ENCODE measurements around the gene VSIG10.

DNA sequence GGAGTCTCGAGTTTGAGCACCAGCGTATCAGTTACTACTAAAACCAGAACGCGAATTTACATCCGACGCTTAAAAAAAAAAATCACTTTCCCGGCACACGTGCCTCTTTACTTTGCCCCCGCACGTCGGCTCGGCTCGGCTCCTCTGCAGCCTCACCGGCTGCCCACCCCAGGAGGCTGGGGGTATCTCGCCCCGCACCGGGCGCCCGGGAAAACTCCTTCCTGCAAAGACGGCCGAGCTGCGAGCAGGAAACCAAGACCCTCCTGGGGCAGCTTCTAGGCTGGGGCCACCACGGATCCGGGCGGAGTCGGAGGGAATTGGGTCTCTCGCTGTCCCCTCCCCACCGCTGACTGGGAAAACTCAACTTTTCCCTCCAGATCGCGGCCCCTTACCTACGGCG lies 610 bp downstream of the VSIG10 start:
- TF ChIP-seq POLR2A (IDR thresholded peaks at IDR 0.05; ENCODE audit: extremely low read depth, insufficient read length), result no peak
- TF ChIP-seq, protein P1, sequence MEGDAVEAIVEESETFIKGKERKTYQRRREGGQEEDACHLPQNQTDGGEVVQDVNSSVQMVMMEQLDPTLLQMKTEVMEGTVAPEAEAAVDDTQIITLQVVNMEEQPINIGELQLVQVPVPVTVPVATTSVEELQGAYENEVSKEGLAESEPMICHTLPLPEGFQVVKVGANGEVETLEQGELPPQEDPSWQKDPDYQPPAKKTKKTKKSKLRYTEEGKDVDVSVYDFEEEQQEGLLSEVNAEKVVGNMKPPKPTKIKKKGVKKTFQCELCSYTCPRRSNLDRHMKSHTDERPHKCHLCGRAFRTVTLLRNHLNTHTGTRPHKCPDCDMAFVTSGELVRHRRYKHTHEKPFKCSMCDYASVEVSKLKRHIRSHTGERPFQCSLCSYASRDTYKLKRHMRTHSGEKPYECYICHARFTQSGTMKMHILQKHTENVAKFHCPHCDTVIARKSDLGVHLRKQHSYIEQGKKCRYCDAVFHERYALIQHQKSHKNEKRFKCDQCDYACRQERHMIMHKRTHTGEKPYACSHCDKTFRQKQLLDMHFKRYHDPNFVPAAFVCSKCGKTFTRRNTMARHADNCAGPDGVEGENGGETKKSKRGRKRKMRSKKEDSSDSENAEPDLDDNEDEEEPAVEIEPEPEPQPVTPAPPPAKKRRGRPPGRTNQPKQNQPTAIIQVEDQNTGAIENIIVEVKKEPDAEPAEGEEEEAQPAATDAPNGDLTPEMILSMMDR (IDR thresholded peaks at IDR 0.05; ENCODE audit: low read depth, low read length), result no peak

All from NB4 (cell line).